ENCODE data around the gene ZNF546.
"Not testable (repeated sequence)": the region's sequence is repeated elsewhere in the genome, so short reads cannot be mapped to it uniquely, and the experiment has no call there.

ZNF546 gene

DNA sequence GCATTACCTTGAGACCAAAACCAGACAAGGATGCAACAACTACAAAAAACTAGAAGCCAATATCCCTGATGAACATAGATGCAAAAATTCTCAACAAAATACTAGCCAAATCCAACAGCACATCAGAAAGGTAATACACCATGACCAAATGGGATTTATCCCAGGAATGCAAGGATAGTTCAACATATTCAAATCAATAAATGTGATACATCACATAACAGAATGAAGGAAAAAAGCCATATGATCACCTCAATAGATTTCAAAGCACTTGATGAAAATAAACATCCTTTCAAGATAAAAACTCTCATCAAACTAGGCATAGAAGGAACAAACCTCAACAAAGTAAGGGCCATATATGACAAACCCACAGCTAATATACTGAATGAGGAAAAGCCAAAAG is 10.2 kb upstream of the ZNF546 start:
- no peak for DNase-seq (ENCODE audit: low read depth)

DNA sequence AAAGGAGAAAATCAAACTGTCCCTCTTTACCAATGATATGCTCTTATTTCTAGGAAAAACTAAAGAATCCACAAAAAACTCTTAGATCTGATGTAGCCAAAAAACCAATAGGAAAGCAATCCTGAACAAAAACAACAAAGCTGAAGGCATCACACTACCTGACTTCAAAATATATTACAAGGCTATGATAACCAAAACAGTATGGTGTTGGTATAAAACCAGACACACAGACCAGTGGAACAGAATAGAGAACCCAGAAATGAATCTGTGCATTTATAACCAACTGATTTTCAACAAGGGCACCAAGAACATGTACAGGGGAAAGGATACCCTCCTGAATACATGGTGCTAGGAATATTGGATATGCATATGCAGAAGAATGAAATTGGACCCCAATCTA is 9.7 kb upstream of the ZNF546 start:
- DNase-seq (ENCODE audit: low read depth), result no peak

DNA sequence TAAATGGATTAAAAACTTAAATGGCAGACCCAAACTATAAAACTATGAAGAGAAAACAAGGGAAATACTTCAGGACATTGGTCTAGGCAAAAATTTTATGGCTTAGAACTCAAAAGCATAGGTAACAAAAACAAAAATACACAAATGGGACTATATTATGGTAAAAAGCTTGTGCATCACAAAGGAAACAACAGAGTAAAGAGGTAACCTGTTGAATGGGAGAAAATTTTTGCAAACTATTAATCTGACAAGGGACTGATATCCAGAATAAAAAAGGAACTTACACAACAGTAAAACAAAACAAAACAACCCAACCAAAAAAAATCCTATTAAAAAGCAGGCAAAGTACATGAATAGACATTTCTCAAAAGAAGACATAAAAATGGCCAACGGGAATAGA is 9.3 kb upstream of the ZNF546 start:
- DNase-seq (ENCODE audit: low read depth), result no peak

DNA sequence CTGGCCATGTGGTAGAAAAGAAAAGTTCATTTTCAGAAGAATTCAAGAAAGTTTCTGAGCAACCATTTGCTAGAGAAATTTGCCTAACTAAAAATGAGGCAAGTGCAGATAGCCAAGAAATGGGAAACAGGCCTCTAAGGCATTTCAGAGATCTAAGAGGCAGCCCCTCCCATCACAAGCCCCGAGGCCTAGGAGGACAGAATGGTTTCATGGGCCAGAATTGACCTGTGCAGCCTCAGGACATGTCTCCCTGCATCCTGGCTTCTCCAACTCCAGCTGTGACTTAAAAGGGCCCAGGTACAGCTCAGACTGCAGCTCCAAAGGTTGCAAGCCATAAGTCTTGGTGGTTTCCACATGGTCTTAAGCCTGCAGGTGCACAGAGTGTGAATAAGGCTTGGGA is 3.3 kb upstream of the ZNF546 start:
- DNase-seq (ENCODE audit: low read depth), result no peak

DNA sequence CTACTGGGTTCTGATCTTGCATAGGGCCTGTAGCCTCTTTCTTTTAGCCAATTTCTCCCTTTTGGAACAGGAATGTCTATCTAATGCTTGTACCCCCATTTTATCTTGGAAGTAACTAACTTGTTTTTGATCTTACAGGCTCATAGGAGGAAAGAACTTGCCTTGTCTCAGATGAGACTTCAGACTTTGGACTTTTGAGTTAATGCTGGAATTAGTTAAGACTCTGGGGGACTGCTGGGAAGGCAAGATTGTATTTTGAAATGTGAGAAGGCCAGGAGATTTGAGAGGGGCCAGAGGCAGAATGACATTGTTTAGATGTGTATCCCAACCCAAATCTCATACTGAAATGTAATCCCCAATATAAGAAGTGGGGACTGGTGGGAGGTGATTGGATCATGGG is 2.5 kb upstream of the ZNF546 start:
- DNase-seq (ENCODE audit: low read depth), result no peak

DNA sequence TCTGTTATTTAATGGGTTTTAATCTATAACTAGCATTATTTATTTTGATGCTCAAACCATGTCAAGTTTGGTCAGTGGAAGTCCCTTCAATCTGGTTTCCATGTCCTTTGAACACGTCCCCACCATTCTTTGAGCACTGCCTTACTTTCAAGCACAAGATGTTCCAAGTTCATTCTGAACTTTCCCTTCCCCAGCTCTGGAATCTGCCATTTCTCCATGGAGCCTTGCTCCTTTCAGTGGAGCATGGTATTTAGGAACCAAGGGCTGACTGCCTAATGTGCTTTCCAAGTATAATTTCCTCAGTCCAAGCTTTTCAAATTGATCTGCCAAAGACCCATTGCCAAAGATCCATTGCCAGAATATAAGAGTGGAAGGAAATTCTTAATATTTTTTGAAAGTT is 1.1 kb upstream of the ZNF546 start:
- no peak for DNase-seq (ENCODE audit: low read depth)

DNA sequence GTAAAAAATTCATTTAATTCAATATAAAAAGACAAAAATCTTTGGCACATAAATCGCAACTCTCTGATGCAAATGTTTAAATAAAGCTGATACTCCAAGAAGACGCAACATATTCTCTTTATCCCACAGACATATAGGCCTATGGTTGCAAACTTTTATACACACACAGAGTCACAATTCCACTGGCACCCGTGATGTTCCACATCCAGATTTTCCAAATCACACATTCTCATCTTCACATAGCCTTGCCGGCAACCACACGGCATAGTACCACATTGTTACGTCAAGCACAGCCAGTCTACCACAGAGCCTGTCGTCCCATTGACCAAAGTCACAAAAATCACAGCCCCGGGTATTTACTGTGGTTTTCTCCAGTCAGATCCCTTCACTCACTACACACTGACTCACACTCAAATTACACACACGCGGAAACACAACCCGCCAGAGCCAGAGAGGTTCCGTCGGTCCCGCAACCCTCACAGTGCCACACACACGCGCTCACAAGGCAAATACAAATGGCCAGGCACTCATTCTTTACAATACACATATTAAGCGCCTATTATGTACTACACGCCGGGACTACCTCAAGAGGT is 546 bp upstream of the ZNF546 start:
- no peak for DNase-seq (ENCODE audit: low read depth)

DNA sequence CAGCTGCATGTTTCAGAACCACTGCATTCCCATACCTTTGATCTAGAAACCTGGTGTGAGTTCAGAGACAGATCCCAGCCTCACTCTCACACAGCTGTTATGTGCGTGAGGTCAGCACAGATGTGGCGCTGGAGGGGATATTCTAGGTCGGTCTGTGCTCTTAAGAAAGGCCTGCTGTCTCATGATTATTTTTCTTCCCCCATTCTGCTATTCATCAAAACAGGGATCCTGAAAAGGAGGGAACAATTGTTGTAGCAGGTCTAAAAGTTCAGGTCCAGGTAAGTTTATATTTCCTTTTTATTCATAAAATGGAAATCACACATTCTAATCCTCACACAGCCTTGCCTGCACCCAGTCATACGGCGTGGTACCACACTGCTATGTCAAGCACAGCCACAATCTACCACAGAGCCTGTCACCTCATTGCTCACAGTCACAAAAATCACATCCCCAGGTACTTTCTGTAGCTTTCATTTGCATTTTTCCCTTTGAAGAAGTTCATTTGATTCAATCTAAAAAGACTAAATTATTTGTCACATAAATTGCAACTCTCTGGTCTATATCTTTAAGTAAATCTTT is 867 bp downstream of the ZNF546 start:
- no peak for DNase-seq (ENCODE audit: low read depth)

DNA sequence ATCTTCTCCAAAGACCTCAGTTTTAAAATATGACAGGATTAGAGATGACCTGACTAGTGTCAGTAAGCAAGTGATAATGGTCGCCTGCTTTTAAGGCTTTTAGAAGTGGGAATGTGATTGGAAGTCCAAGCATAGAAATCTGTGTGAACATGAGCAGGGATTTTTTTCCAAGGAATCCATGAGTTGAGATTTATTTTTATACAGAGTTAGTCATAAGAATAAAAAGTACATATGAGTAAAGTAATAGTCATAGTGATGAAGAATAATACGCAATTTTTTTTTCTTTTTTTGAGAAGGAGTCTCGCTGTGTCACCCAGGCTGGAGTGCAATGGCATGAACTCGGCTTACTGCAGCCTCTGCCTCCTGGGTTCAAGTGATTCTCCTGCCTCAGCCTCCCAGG is 1.6 kb downstream of the ZNF546 start:
- no peak for DNase-seq (ENCODE audit: low read depth)

DNA sequence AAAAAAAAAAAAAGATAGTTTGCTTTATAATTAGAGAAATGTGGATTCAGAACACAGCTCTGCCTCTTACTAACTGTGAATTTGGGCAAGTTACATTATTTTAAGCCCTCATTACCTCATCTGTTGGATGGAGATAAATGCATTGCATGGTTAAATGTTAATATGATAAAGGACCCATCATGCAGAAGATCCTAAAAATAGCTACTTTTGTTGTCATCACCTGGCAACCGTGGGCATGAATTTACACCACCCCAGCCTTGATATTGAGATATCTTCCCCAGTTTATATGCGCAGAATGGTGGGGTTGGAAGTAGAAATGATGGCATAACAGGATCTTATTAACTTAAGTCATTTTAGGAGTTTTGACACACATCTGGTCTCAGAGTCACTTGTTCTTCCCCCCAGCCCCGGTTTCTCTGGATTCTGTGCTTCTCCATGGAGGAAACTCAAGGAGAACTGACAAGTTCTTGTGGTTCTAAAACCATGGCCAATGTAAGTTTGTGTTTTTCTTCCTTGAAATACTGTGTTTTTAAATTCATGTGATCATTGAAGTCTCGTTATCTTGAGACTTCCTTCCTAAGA is 8.9 kb downstream of the ZNF546 start:
- no peak for DNase-seq (ENCODE audit: low read depth)

DNA sequence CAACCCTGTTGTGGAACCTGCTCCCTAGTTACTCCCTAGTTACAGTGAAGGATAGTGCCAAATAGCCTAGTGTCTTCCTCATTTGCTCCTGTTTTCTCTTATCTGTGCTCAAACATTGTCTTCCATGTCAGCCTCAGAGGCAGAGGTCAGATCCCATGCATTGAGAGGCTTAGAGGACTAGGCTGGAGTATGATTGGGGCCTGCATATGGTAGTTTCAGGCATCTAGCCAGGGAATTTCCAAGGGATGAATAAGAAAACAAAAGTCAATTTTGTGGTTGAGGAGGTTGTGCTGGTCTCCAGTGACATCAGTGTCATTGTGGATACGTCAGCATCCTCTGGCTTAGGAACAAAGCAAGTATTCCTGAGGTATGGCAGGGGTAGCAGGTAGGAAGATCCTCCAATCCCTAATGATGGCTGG is 9.4 kb downstream of the ZNF546 start:
- DNase-seq (ENCODE audit: low read depth), result no peak

DNA sequence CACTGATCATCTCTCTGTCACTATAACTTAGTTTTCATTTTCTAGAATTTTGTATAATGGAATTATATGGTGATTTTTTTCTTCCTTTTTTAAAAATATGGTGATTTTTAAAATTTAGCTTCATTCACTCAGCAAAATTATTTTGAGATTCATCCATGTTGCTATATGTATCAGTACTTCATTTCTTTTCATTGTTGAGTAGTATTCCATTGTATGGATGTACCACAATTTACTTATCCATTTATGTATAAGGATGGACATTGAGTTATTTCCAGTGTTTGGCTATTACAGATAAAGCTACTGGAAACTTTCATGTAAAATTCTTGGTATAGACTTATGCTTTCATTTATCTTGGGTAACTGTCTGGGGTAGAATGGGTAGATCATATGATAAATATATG is 12.8 kb downstream of the ZNF546 start:
- DNase-seq (ENCODE audit: low read depth), result no peak

DNA sequence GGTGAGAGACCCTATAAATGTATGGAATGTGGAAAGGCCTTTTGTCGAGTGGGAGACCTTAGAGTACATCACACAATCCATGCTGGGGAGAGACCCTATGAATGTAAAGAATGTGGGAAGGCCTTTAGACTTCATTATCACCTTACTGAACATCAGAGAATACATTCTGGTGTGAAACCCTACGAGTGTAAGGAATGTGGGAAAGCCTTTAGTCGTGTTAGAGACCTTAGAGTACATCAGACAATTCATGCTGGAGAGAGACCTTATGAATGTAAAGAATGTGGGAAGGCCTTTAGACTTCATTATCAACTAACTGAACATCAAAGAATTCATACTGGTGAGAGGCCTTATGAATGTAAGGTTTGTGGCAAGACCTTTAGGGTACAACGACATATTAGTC is 17.1 kb downstream of the ZNF546 start:
- no peak for DNase-seq (ENCODE audit: low read depth)

DNA sequence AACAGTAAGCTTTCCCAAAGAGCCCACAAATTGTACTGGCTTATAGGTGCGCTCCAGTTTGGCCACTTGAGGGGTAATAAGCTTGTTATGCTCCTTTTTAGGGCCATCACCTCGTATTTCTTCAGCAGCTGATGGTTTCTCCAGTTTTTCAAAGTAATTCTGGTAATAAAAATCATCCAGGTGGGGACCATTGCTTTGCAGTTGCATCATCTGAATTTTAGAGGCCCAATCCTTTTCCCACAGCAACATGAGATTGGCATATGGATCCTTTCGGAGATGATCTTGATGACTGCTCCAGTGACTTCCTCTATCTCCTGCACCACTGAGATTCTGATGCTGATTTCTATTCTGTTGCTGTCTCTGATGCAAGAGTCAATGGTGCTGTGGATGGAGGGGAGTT is 27.1 kb downstream of the ZNF546 start:
- no peak for DNase-seq (ENCODE audit: low read depth)

DNA sequence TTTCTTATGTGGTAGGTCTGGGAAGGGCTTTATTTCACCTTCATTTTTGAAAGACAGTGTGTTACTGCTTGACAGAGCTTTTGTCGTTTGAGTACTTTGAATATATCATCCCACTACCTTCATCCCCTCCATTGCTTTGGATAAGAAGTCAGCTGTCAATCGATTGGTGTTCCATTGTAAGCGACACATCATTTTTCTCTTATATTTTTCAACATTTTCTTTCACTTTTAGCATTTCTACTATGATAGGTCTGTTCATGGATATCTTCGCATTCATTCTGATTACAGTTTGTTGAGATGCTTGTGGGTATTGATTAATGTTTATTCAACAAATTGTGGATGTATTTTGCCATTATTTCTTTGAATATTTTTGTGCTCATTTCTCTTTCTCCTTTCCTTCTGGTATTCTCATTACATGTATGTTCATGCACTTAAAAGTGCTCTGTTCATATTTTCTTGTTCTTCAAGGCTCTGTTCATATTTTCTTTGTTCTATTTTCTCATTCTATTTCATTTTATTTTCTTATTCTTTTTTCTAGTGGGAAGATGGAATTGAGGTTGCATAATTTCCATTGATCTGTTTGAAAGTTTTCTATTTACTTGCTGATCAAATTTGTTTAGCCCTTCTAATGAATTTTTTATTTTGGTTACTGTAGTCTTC is 29.2 kb downstream of the ZNF546 start:
- DNase-seq (ENCODE audit: low read depth), result no peak

DNA sequence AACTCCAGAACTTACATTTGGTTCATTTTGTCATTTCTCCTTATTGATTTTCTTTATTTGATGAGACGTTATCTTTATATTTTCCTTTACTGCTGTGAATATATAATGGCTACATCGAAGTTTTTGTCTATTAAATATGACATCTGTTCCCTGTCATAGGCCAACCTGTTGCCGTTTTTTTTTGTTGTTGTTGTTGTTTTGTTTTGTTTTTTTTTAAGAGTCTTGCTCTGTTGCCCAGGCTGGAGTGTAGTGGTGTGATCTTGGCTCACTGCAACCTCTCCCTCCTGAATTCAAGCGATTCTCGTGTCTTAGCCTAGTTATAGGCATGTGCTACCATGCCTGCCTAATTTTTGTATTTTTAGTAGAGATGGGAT is 29.7 kb downstream of the ZNF546 start:
- DNase-seq (ENCODE audit: low read depth), result no peak

DNA sequence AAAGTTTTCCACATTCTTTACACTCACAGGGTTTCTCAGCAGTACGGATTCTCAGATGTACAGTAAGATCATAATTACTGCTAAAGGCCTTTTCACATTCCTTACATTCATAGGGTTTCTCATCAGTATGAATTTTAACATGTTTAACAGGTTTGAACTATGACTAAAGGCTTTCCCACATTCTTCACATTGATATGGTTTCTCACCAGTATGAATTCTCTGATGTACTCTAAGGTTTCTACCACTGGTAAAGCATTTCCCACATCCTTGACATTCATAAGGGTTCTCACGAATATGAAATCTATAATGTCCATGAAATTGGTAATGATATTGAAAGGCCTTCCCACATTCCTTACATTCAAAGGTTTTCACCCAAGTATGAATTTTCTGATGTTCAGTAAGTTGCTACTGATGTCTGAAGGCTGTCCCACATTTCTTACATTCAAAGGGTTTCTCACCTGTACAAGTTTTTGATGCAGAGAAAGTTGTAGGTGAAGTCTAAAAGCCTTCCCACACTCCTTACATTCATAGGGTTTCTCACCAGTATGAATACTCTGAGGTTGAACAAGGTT is 37.2 kb downstream of the ZNF546 start:
- DNase-seq (ENCODE audit: low read depth), result no peak

DNA sequence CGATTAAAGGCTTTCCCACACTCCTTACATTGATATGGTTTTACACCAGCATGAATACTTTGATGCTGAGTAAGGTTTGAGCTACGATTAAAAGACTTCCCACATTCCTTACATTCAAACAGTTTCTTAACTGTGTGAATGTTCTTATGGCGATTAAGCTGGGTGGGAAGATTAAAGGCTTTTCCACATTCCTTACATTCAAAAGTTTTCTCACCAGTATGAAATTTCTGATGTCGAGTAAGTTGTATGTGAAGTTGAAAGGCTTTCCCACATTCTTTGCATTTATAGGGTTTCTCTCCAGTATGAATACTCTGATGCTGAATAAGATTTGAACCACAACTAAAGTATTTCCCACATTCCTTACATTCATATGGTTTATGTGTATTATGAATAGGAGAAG is 39.1 kb downstream of the ZNF546 start:
- no peak for DNase-seq (ENCODE audit: low read depth)

DNA sequence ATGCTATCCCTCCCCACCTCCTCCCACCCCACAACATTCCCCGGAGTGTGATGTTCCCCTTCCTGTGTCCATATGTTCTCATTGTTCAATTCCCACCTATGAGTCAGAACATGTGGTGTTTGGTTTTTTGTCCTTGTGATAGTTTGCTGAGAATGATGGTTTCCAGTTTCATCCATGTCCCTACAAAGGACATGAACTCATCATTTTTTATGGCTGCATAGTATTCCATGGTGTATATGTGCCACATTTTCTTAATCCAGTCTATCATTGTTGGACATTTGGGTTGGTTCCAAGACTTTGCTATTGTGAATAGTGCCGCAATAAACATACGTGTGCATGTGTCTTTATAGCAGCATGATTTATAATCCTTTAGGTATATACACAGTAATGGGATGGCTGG is 41.2 kb downstream of the ZNF546 start:
- not testable (repeated sequence) for DNase-seq (ENCODE audit: low read depth)

DNA sequence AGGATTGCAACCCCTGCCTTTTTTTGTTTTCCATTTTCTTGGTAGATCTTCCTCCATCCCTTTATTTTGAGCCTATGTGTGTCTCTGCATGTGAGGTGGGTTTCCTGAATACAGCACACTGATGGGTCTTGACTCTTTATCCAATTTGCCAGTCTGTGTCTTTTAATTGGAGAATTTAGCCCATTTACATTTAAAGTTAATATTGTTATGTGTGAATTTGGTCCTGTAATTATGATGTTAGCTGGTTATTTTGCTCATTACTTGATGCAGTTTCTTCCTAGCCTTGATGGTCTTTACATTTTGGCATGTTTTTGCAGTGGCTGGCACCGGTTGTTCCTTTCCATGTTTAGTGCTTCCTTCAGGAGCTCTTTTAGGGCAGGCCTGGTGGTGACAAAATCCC is 44.9 kb downstream of the ZNF546 start:
- not testable (repeated sequence) for DNase-seq (ENCODE audit: low read depth)

DNA sequence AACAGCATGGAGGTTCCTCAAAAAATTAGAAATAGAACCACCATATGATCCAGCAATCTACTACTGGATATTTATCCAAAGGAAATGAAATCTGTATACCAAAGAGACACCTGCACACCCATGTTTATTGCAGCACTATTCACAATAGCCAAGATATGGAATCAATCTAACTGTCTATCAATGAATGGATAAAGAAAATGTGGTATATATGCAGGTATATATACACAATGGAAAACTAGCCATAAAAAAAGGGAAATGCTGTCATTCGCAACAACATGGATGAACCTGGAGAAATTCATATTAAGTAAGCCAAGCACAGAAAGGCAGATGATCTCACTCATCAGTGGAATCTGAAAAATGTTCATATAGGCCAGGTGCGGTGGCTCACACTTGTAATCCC is 56.6 kb downstream of the ZNF546 start:
- DNase-seq (ENCODE audit: low read depth), result no peak

DNA sequence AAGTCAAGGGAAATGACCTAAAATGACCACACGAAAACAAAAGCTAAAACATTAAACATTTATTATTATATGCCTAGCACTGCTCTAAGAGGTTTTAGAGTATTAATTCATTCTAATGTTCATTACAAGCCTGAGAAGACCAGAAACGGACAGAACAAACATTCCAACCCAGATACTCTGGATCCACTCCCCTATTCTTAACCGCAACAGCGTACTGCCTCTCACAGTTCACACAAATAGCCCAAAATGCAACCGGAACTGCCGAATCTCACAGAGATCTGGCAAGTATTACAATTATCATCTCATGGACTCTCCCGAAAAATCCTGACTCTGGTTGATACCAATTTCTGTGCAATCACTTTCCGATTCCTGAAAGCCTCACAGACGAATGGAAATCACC is 57.8 kb downstream of the ZNF546 start:
- no peak for DNase-seq (ENCODE audit: low read depth)

DNA sequence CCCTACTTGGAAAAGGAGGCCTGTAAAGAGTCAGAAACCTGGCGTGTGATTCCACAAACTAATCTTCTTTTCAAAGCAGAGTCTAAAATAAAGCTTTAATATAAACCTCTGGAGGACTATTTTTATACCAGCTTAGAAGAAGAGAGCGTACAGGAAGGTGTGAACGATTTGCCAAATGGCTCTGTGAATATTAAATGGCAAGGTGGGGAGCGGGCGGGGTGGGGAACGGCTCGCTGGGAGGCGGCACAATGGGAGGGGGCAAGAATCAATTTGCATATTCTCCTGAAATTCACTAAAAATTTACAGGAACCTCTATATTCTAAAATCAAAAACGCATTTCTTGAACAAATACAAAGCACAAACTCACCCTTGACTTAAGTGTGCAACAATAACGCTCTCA is 58.2 kb downstream of the ZNF546 start:
- no peak for DNase-seq (ENCODE audit: low read depth)

All from stimulated activated CD4-positive, alpha-beta T cell treated with anti-CD3 and anti-CD28 coated beads, Interleukin-2, amount 100 ng/mL, for 4 hours (primary cell).